NCI-H526 treated with DMSO at 0.1 percent for 48 hours (cell line): ENCODE measurements around the gene SNRK.

Experiments
- DNase-seq: peaks from one replicate; lab custom pipeline; 2025; lab: John Stamatoyannopoulos, UW

SNRK gene

DNA sequence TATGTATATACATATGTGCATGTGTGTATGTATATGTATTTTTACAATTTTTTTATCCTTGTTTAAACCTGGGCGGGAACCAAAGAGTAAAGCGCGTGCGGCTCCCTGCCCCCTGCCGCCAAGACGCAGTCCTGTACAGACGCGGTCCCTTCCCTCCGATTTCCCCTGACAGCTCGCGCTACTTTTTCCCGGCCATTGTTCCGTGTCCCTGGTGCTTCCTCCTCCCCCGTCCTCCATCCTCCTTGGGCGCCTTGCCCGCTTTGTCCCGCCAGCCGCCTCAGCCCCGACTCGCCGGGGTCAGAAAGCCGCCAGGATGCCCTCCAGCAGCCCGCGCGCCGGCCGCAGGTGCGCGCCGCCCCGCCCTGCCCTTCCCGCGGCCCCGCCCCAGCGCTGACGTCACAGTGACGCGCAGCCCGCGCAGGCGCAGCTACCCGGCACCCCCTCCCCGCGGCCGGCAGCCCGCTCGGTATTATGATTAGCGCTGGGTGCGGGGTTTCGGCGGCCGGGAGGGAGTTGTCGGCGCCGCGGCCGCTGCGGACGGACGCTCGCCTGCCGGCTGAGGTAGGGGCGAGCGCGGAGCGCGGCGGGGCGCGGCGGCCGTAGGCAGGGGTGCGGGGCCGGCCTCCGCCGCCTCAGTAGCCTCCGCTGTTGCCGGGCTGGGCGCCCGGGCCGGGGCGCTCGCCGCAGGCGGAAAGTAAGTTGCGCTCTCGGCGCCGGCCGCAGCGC is at the start of gene SNRK:
Gene SNRK, plus strand, starts transcription at position 426 of the 726 bp plus-strand sequence. CDS start 16,664 bp downstream, outside the sequence.
- DNase-seq: peak; percentile 66

DNA sequence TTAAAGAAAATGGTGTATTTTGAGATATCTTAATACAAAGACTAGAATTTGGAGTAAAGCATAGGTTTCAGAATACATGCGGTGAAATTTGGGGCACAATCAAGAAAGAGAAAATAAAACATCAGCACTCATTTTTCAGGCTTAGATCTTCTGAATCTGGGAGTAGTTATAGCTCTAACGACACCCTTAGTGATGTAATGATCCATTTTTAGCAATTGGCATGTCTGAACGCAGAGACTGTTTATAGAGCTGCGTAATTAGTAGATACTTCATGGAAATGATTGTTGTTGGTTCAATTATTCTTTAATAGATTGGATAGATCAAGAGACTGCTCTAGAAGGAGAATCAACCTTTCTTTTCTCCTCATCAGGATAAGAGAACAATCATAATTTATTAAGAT is 47.5 kb upstream of the SNRK start:
- no peak for DNase-seq

GRCh38 chr3:43239755-43240154 is 46.6 kb upstream of the SNRK start:
- DNase-seq: no peak

DNA sequence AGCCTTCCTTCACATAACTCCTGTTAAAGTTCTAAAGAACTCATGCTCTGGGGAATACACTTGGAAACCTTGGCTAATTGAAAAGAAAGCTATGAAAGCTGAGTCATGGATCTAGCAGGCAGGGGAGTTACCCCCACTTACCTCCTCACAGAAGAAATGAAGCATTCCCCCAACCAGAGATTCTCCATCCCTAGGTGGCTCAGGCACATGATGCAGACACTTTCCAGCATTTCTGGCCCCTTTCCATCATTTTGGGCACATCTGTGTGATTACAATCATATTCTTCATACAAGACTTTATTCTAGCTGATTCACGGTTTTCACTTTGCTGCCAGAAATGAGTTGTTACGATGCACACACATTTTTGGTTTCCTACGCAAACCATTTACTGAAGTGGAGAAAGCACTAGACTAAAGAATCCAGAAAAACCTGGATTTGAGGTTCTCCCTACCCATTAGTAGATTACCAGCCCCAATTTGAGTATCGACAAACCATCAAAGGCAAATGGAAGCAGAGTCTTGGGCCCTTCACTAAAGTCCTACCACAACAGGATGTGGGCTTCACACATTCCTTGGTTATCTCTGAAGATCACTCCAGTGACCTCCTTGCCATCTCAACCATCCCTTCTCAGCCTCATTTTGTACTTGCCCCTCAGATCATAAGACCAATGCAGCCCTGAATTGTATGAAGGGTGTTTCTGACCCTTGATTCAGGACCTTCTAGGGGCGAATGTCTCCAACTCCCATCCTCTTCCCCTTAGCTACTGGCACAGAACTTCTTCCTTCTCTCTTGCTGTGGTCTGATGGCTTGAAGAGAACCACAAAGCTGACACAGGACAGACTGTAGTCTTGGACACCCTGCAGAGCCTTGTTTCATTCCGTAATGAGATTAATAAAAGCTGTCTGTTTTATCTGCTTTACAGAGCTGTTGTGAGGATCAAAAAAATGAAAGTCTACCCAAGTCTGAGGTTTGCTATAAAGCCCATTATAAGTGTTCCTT is 42.5 kb upstream of the SNRK start:
- DNase-seq: no peak

- no peak for DNase-seq
Observed at GRCh38 chr3:43244694-43245093, 41.6 kb upstream of the SNRK start.

GRCh38 chr3:43246976-43247375 is 39.4 kb upstream of the SNRK start:
- no peak for DNase-seq

- no peak for DNase-seq
Observed at GRCh38 chr3:43247561-43248184, 38.7 kb upstream of the SNRK start.

GRCh38 chr3:43248185-43248583 is 38.2 kb upstream of the SNRK start:
- no peak for DNase-seq

DNA sequence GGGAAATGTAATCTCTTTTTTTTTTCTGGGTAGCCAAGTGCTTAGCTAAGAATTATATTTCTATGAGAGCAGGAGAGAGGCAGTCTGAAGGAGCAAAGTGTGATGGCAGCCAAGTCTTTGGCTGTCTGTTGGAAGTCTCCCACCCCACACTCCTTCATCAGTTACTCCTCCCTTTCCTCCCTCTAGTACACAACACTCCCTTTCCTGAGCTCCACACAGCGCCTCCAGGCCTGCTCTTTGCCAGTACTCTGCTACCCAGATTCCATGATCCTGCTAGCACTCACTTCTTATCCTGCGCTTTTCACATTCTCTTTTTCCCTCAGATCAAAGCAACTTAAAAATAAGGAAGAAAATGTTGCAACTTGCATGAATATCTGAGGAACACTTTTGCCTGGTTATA is 37.4 kb upstream of the SNRK start:
- DNase-seq: no peak

- peak; percentile 37 for DNase-seq
Observed at GRCh38 chr3:43249405-43249804, 36.9 kb upstream of the SNRK start.

DNA sequence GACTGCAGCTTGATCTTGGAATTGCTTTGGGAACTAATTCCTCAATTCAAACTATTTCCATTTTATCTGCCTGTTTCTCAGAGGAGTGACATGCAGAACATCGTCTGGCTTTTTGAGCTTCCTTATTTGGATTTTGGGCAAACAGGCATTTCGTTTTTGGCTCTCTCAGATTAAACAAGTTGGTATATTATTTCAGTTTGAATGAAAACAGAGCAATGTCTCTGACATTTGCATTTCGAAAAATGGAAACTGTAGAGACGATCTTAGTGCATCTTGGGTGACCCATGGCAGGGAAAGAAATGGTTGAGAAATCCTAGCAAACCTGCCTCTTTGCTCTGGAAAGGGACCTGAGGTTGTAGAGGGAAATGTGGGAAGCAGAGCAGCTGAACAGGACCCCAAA is 33.0 kb upstream of the SNRK start:
- DNase-seq: no peak

GRCh38 chr3:43254125-43254524 is 32.2 kb upstream of the SNRK start:
- DNase-seq: no peak

DNA sequence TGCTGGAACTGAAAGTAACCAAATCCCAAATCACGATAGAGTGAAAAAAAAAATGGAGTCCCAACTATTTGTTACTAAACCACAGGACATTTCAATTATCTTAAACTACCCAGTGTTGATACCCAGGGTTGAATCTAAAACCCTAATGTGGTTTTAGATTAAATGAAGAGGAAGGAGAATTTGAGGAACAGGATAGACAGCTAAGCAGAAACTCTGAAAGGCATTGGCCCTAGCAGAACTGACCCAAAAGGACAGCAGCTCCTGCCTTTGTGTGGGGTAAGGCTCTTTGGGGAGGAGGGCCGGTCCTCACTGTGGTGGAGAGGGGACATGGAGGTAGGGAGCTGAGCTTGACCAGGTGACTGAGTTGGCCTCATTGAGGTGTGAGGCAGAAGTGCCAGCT is 30.7 kb upstream of the SNRK start:
- no peak for DNase-seq

- no peak for DNase-seq
Observed at GRCh38 chr3:43256714-43257461, 29.5 kb upstream of the SNRK start.

- DNase-seq: no peak
Observed at GRCh38 chr3:43257850-43258249, 28.5 kb upstream of the SNRK start.

DNA sequence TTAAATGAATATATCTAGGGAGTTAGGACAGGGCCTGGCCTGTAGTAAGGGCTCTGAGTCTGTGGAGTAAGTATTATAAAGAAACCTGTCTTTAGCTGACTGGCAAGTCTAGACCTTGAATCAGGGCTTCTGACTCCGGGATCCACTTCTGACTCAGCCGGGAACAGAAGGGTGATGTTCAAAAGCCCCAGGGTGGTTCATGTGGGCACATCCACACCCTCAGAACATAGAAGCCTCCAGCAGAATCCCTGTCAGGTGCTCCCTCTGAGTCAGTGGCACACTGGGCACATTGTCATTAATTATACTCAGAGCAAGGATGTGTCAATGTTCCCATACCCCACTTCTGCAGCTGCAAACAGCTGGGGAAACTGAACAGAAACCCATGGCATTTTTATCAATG is 26.7 kb upstream of the SNRK start:
- no peak for DNase-seq

- no peak for DNase-seq
Observed at GRCh38 chr3:43260412-43260811, 25.9 kb upstream of the SNRK start.

GRCh38 chr3:43262194-43262593 is 24.1 kb upstream of the SNRK start:
- no peak for DNase-seq

DNA sequence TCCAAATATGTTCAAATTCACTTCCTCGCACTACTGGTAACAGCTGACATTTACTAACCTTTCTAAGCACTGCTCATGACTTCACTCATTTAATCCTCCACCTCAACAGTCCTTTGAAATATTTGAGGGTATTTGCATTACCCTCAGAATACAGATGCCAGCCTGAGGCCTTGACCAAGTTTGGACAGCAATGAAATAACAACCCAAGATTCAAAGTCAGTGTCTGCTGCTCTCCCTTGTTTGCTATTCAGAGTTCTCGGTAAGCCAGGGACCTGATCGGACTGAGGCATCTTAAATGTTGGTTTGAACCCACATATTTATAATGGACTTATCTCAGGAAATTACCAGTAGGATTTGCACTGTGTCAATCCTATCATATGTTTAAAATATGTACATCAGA is 19.9 kb upstream of the SNRK start:
- no peak for DNase-seq

DNA sequence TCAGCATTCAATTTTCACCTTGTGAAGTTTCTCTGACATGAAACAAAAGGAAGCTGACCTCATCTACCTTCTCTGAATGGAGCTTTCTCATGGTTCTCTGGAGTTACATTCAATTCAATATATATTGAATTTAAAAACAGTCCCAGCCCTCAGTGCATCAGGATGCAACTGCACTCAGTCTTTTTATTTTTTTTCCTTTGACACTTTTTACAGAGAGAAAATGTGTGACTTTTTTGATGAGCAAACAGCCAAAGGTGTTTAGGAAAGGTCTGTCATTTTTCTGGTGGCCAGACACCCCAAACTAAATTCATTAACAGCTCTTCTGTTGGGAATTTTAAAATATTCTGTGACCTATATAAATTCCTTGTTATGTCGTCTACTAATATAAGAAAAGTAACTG is 19.3 kb upstream of the SNRK start:
- no peak for DNase-seq

- DNase-seq: no peak
Observed at GRCh38 chr3:43268636-43269035, 17.7 kb upstream of the SNRK start.

GRCh38 chr3:43270078-43270477 is 16.3 kb upstream of the SNRK start:
- DNase-seq: no peak
